ENCODE results near the gene PPM1H.
"Not testable (repeated sequence)": the region's sequence is repeated elsewhere in the genome, so short reads cannot be mapped to it uniquely, and the experiment has no call there.

Gene PPM1H

DNA sequence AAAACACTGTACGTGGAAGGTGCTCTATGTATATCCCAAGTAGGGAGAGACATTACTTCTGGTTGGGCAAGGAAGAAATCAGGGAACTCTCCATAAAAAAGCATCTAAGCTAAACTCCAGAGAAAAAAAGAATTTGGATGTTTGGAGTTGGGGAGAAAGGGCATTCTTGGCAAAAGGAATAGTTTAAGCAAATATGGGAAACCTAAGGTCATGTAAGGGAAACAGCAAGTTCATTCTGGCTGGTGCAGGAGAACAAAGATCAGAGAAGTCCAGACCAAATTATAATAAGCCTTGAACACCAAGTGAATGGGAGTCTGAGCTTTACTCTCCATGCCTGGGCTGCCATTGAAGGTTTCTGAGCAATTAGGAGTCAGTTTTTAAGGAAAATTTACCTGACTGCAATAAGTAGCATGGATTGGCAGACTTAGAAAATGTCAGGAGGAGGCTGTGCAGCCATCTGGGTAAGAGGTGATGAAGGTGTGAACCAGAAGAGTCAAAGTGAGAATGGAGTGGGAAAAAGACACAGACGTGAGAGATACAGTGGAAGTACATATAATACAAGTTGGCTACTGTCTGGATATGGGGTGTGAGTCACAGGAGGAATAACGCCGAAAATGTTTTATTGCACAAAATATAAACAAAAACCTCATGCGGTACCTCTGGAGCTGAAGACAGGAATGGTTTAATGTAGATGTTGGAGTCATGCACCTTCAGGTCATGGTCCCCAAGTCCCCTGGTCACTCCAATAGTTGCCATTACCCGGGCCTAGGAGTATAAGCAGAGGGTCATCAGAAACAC is 245.7 kb downstream of the PPM1H start:
- DNase-seq (ENCODE audit: low read depth in 2 of 3, low spot score in 2 of 3), result no peak

- no peak for DNase-seq (ENCODE audit: low read depth in 2 of 3, low spot score in 2 of 3)
Observed at GRCh38 chr12:62686938-62687337, 248.0 kb downstream of the PPM1H start.

DNA sequence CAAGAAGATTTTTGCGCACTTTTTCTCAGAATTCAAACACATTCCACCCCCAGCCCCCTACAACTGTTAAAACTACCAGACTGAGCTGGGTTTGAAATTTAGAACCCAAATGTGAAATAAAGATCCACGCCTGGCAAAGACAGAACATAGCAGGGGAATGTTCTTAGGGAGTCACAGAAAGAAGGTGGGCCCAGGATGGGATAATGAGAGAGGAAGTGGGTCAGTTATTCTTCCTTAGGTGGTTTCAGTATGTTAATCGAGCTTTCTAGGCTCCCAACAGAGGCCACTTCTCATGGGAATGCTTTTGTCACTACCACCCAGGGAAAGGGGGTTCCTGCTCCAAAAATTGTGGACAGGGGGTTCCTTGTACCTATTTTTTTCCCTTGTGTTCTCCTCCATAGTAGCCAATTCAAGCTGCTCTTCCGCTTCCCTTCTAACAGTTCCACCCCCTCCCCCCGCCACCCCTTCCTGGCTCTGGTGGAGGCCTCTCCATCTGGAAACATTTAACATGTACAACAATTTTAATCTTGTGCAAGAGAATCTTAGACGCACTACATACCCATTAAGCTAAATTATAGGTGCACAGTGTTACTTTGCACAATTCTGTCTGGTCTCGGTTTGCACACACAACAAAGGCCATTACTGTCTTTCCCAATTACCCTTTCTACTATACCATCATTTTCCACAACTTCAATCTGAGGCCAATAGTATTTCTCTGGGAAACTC is 250.2 kb downstream of the PPM1H start:
- DNase-seq (ENCODE audit: low read depth in 2 of 3, low spot score in 2 of 3), result no peak

DNA sequence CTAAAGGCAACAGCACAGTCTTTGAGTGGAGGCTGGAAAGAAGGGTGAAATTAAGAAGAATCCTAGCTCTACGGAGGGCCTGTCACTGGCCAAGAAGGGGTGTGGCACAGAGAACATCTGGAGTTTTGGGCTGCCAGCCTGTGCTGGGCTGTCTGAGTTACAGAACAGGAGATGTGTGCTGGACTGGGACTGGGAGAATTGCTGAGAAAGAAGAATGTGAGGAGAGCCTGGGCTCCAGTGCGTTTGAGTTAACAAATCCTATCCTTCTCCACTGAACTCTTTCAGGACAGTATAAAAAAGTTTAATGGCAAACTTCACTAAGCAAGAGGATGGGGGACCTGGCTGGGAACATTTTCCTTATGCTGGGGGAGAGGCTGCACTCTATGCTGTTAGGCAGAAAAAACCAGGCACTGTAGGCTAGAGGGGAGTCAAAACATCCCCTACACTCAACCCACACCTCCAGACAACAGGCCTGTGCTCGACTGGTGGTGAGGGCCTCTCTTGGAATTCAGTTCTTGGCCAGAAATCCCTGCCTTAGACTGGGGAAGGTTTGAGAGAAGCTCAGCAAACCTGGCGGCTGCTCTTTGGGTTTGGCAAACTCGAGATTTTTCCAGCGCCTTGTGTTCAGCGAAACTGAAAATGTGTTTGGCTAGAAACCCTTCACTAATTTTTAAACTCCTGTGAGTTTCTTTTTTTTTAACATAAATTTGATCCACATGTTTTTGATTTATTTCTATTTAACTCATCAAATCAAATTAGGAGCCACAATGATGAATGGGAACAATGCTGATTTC is 251.0 kb downstream of the PPM1H start:
- no peak for DNase-seq (ENCODE audit: low read depth in 2 of 3, low spot score in 2 of 3)

- DNase-seq (ENCODE audit: low read depth in 2 of 3, low spot score in 2 of 3), result no peak
Observed at GRCh38 chr12:62681306-62681705, 253.6 kb downstream of the PPM1H start.

DNA sequence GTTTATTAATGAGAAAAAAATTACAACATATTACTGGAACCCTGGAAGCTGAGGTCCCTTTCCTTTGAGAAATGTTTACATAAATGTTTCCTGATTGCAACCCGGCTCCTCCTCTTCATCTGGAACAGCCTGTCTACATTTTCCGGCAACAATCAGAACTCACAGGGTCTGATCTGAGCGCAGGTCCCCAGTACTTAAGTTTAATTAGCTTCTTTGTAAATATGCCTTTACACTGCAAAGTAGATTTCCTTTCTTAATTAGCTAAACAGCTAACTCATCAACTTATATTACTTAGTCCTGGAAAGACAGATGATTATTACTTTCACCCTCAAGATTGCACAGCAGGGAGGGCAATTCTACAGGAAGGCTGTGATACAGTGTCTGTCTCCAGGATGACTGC is 255.3 kb downstream of the PPM1H start:
- DNase-seq (ENCODE audit: low read depth in 2 of 3, low spot score in 2 of 3), result no peak

GRCh38 chr12:62677355-62677754 is 257.6 kb downstream of the PPM1H start:
- DNase-seq (ENCODE audit: low read depth in 2 of 3, low spot score in 2 of 3), result no peak

DNA sequence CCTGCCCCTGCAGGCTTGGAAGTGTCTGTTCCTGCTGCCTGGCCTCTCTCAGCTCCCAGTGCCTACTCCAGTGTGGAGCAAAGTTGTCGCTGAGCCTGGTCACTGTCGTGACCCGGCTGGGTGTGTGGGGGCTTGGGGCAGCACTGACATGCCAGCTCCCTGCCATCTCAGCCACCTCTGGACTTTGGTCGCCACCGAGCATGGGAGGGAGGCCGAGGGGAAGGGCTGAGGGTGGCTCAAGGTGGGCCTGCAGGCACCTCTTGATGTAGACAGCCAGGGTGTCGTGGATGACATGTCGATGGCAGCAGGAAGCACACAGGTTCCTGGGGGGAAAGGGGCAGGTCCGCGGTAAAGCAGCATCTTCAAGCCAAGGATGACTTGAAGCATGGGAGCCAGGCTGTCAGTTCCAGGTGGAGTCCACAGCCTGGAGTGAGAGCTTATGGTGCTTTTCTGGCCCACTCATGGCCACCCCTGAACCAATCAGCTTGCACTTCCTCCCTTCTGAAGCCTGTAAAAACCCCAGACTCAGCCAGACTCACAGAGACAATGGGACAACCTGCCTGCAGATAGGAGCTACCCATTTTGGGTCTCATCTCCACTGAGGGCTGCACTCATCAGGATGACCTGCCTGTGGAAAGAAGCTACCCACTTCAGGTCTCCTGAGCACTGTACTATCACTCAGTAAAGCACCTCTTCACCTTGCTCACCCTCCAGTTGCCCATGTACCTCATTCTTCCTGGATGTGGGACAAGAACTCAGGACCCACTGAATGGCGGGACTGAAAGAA is 258.2 kb downstream of the PPM1H start:
- DNase-seq (ENCODE audit: low read depth in 2 of 3, low spot score in 2 of 3), result no peak

GRCh38 chr12:62673028-62673815 is 261.7 kb downstream of the PPM1H start:
- DNase-seq (ENCODE audit: low read depth in 2 of 3, low spot score in 2 of 3), result no peak

- DNase-seq (ENCODE audit: low read depth in 2 of 3, low spot score in 2 of 3), result no peak
Observed at GRCh38 chr12:62670986-62671720, 263.8 kb downstream of the PPM1H start.

DNA sequence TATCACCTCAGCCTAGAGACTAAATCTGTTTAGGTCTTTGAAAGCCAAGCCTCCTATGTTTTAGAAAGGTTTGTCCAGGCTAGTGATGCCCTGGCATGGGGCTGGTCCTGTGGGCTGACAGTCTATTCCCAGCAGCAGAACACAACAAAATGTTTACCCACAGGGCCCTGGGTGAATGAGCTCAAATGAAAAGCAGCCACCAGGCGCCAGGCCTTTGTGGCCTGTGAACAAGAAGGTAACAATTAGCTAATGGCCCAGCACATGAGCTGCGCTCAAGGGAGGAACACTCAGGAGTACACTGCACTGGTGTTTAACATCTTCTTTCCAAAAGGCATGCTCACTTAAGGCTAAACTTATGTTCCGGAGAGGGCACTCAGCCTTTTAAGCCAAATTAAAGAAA is 266.2 kb downstream of the PPM1H start:
- no peak for DNase-seq (ENCODE audit: low read depth in 2 of 3, low spot score in 2 of 3)

DNA sequence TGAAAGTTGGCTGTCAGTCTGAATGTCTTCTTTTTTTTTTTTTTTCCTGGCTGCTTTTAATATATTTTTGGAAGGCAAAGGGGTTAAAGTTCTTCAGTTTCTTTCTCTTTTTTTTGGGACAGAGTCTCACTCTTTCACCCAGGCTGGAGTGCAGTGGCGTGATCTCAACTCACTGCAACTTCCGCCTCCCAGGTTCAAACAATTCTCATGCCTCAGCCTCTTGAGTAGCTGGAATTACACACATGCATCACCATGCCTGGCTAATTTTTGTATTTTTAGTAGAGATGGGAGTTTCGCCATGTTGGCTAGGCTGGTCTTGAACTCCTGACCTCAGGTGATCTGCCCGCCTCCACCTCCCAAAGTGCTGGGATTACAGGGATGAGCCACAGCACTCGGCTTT is 270.0 kb downstream of the PPM1H start:
- not testable (repeated sequence) for DNase-seq (ENCODE audit: low read depth in 2 of 3, low spot score in 2 of 3)

GRCh38 chr12:62660756-62661155 is 274.2 kb downstream of the PPM1H start:
- DNase-seq (ENCODE audit: low read depth in 2 of 3, low spot score in 2 of 3), result no peak

DNA sequence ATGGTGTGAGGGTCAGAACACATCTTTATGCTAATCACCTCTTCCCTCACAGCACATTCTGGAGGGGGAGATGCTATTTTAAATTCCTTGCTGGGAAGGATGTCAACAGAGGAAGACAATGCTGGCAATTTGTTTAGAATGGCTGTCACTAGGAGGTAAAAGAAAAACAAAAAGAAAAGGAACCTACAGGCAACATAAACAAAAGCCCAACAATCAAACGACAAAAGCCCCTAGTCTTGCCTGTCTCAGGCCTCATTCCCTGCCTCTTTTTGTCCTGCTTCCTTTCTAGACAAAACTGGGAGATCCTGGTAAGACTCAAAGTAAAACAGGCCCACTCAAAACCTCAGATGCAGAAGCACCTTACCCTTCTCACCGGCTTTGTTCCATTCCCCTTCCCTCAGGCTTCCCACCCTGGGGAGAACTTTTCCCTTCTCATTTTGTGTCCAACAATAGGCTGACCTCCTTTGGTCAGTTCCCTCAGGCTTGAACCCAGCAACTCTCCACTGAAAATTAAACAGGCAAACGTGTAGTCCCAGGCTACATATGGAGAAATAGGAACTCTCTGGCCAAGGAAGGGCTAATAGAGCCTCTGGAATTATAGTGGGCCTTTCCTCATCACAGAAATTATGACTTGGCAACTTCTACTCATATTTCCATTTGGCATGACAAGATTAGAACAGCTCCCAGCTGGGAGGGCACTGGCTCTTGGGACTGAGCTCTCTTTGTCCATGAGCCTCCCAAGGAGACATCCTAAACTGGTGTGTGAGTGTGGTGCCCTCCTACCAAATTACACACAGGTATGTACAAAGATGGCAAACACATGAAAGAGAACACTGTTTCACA is 275.3 kb downstream of the PPM1H start:
- DNase-seq (ENCODE audit: low read depth in 2 of 3, low spot score in 2 of 3), result no peak

DNA sequence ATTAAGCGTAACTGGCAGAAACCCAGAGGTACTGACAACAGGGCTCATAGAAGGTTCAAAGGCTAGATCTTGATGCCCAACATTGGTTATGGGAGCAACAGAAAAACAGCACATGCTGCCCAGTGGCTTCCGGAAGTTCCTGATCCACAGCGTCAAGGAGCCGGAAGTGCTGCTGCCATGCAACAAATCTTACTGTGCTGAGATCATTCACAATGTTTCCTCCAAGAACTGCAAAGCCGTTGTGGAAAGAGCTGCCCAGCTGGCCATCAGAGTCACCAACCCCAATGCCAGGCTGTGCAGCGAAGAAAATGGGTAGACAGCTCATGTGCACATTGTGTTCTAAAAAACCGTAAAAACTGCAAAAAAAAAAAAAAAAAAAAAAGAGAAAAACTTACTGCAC is 276.0 kb downstream of the PPM1H start:
- DNase-seq (ENCODE audit: low read depth in 2 of 3, low spot score in 2 of 3), result no peak

GRCh38 chr12:62657363-62657632 is 277.7 kb downstream of the PPM1H start:
- DNase-seq (ENCODE audit: low read depth in 2 of 3, low spot score in 2 of 3), result no peak

DNA sequence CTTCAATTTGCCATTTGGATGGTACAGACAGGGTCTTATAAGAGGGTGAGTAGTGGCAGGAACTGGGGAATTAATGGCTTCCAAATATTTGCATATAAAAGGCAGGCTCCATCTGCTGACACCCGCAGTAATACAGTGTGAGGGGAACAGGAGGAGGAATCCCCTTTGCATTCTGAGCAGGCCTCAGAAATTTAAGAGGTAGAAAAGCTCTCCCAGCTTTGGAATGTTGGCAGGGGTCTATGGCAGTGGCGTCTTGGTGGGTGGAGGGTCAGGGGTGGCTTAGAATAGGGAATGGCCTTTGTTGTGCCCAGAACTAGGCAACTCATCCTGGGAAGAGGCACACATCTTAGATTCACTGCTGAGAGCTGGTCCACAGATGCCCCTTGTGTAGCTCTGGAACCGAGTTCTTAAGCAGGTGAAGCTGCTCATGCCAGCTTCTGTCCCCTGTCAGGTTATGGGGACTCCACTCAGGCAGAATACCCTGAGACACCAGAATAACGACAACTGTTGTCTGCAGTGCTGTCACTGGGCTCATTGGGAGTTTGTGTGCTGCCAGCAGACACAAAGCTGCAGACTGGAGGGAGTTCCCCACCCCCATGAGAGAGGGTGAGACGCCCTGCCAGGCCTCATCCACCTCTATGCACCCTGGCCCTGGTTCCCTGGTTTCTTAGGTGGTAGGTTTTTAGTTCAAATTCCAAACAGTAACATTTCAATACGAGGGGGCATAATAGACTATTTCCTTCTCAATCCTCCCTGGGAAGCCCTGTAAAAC is 278.2 kb downstream of the PPM1H start:
- DNase-seq (ENCODE audit: low read depth in 2 of 3, low spot score in 2 of 3), result no peak

DNA sequence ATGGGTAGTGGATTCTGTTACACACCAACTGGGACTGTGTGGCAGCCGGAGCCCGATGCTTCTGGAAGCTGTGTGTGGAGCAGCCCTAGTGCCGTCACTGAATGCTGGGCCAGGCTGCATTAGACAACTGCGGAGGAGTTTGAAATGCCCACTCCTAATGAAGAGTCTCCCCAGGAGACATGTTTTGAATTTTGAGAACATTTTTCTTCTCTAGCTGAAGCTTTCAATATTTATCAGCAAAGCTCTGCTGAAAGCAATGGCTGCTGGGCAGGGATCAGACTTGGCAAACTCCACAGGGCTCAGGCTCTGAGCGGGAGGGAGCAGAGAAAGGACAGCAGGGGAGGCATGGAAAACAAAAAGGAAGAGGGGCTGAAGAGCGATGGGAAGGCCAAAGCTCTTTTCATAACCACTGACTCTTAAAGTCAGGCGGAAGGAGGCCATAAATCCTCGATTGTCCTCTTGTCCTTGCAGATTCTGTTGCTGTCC is 279.2 kb downstream of the PPM1H start:
- DNase-seq (ENCODE audit: low read depth in 2 of 3, low spot score in 2 of 3), result no peak
